Nephron progenitor cell (in vitro differentiated cells): Measurements from ENCODE around the gene GNG10.
A peak's percentile ranks its signal among the peaks of the same experiment; 100 is the strongest.
"Not testable (repeated sequence)": the region's sequence is repeated elsewhere in the genome, so short reads cannot be mapped to it uniquely, and the experiment has no call there.

Experiments
- DNase-seq: peaks from one replicate; pipeline ENCODE4 v3.0.0; 2021
- H3K27ac Mint-ChIP-seq: 2 replicates; pipeline ENCODE4 v1.8.0; 2021; ENCODE audit warnings: mild to moderate bottlenecking, moderate library complexity, mixed read lengths
- H3K27me3 Mint-ChIP-seq: 2 replicates; pipeline ENCODE4 v1.8.0; 2021; ENCODE audit warnings: mild to moderate bottlenecking, low read depth, mixed read lengths; ENCODE audit not compliant: poor library complexity
- H3K36me3 Mint-ChIP-seq: 2 replicates; pipeline ENCODE4 v1.8.0; 2021; ENCODE audit warnings: low read depth, mixed read lengths
- H3K4me1 Mint-ChIP-seq: 2 replicates; pipeline ENCODE4 v1.8.0; 2021; ENCODE audit warnings: mixed read lengths
- H3K4me3 Mint-ChIP-seq: 2 replicates; pipeline ENCODE4 v1.8.0; 2021; ENCODE audit warnings: mild to moderate bottlenecking, moderate library complexity, mixed read lengths
- H3K9me3 Mint-ChIP-seq: 2 replicates; pipeline ENCODE4 v1.8.0; 2021; ENCODE audit warnings: mild to moderate bottlenecking, moderate library complexity, mixed read lengths
- CTCF ChIP-seq: fragments of 200-600 bp; sonication (generic); IDR thresholded peaks from 2 replicates; pipeline ENCODE4 v1.5.0; 2021; ENCODE audit warnings: antibody characterized with exemption

The GNG10 gene

GRCh38 chr9:111661150-111661801 lies at the start of gene GNG10:
GNG10 (plus strand) TSS chr9:111661605; CDS start chr9:111661635, 30 bp downstream.
- H3K27me3 Mint-ChIP-seq: peaks cover 15% of the 10 kb centered on the region
- peaks cover 26% of the 10 kb centered on the region for H3K4me1 Mint-ChIP-seq
- TF ChIP-seq CTCF: no peak
- H3K27ac Mint-ChIP-seq: peak within 1 kb of the TSS; percentile 78
- peak; percentile 78 for DNase-seq
- peaks cover 21% of the 10 kb centered on the region for H3K36me3 Mint-ChIP-seq
- peak within 1 kb of the TSS; percentile 96 for H3K4me3 Mint-ChIP-seq
- H3K9me3 Mint-ChIP-seq: no peaks in the 10 kb centered on the region

DNA sequence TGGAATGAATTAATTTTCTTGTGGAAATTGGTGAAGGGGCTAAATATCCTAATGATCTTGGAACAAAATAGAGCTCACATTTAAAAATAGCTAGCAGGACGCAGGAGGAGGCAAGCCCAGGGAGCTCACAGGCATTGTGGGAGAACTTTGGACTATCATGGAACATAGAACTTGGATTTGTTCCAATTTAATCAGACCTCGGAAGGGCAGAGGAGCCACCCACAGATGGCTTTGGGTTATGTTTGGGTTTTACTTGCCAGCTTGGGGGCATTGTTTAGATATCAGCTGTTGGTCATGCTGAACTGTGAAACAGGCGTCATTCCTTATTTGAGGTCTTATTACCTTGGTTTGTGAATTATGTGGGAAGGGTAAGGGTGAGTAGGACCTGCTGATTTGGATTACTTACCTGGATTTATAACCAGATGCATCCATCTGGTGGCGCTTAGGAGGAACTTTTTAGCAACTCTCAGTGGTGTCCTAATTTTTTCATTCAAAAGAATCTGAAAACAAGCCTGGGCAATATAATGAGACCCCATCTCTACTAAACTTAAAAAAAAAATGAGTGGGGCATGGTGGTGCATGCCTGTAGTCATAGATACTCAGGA lies 47.9 kb upstream of the GNG10 start:
- H3K27me3 Mint-ChIP-seq: peaks cover 19% of the 10 kb centered on the region
- H3K4me3 Mint-ChIP-seq: no peak overlapping the region
- H3K4me1 Mint-ChIP-seq: peaks cover 12% of the 10 kb centered on the region
- no peaks in the 10 kb centered on the region for H3K36me3 Mint-ChIP-seq
- TF ChIP-seq CTCF: no peak
- no peaks in the 10 kb centered on the region for H3K9me3 Mint-ChIP-seq
- H3K27ac Mint-ChIP-seq: no peak overlapping the region
- no peak for DNase-seq

DNA sequence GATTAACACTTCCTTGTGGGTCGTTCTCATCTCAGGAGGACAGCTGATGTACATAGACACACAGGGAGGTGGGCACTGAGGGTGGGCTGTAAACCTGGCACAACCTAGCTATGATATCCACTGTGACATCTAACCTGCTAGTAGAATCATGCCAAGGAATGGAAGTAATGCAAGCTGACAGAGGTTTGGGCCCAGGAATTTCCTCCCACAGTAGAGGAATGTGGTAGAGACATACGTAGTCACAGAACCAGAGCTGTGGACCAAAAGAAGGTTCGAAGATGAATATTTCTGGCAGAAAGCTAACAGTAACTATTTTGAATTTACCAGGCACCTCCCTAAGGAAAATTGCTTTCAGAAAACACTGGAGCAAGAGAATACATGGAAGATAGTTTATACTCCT lies 45.5 kb upstream of the GNG10 start:
- peaks cover 4% of the 10 kb centered on the region for H3K4me1 Mint-ChIP-seq
- no peak overlapping the region for H3K4me3 Mint-ChIP-seq
- H3K36me3 Mint-ChIP-seq: no peaks in the 10 kb centered on the region
- no peak for TF ChIP-seq CTCF
- peaks cover 5% of the 10 kb centered on the region for H3K9me3 Mint-ChIP-seq
- no peak overlapping the region for H3K27ac Mint-ChIP-seq
- H3K27me3 Mint-ChIP-seq: peaks cover 19% of the 10 kb centered on the region
- DNase-seq: no peak

GRCh38 chr9:111617349-111617748 lies 44.1 kb upstream of the GNG10 start:
- not testable (repeated sequence) for H3K27ac Mint-ChIP-seq, H3K36me3 Mint-ChIP-seq, H3K4me3 Mint-ChIP-seq, DNase-seq, H3K4me1 Mint-ChIP-seq
- H3K9me3 Mint-ChIP-seq: peaks cover 14% of the 10 kb centered on the region
- H3K27me3 Mint-ChIP-seq: peaks cover 16% of the 10 kb centered on the region

- peaks cover 23% of the 10 kb centered on the region for H3K9me3 Mint-ChIP-seq
- no peak overlapping the region for H3K27ac Mint-ChIP-seq
- no peak overlapping the region for H3K4me3 Mint-ChIP-seq
- peak; percentile 29 for TF ChIP-seq CTCF
- no peaks in the 10 kb centered on the region for H3K36me3 Mint-ChIP-seq
- no peaks in the 10 kb centered on the region for H3K4me1 Mint-ChIP-seq
- no peaks in the 10 kb centered on the region for H3K27me3 Mint-ChIP-seq
- DNase-seq: no peak
Observed at GRCh38 chr9:111621895-111622480, 39.4 kb upstream of the GNG10 start.

- DNase-seq: no peak
- H3K27me3 Mint-ChIP-seq: no peaks in the 10 kb centered on the region
- H3K27ac Mint-ChIP-seq: no peak overlapping the region
- peaks cover 23% of the 10 kb centered on the region for H3K9me3 Mint-ChIP-seq
- H3K36me3 Mint-ChIP-seq: no peaks in the 10 kb centered on the region
- H3K4me3 Mint-ChIP-seq: no peak overlapping the region
- no peak for TF ChIP-seq CTCF
- H3K4me1 Mint-ChIP-seq: no peaks in the 10 kb centered on the region
Observed at GRCh38 chr9:111622626-111623025, 38.8 kb upstream of the GNG10 start.
